ENCODE measurements around the gene COL27A1.

The COL27A1 gene

DNA sequence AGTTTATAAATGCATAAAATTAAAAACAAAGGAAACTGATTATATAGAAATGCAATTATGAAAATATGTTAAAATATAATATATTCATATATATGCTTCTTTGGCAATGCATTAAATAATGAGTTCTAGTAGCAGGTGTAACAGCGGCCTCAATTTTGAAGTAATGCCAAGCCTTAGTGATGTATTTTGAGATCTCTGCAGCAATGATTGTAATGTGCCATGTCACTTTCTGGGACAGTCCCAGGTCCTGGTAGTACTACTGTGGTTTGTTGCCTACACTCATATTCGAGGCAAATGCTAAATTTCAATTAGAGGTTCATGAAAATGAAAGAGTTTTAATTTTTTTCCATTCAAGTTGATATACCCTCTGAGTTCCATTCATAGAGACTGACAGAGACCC lies 91.7 kb downstream of the COL27A1 start:
- DNase-seq (ENCODE audit: low read depth): no peak

GRCh38 chr9:114247491-114247890 lies 92.2 kb downstream of the COL27A1 start:
- DNase-seq (ENCODE audit: low read depth): no peak

GRCh38 chr9:114248299-114248707 lies 93.0 kb downstream of the COL27A1 start:
- DNase-seq (ENCODE audit: low read depth): no peak

DNA sequence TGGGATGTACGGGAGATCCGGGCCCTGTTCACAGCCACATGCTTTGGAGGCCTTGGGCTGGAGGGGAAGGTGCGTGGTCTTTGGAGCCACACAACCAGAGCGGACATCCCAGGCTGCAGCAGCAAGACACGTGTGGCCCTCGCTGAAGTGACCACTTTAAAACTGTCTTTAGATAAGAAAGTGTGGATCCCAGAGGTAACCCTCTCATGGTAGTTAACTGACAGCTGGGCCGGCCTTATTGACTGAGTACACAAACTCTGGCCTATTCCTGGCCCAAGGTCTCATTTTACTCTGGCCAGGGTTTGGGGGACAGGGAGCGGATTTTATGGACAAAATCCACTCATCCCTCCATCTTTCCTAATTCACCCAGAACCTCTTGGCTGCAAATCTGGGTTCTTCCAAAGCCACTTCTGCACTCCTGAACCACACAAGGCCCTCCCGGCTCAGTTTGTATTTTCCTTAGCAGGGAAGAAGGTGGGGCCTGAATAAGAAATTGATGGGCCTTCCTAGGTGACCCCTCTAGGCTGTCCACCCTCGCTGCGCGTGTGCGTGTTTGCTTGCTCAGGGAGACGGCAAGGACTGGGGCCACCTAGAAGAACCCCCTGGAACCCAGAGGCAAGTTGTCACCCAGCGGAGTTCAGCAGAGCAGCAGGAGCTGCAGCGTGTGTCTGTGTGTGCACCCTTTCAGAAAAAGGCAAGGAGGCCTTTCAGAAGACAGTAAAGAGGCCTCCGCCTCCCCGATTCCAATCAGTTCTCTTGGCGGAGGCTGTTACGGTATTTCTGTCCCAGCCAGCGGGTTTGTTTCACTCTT lies 94.3 kb downstream of the COL27A1 start:
- DNase-seq (ENCODE audit: low read depth): no peak

GRCh38 chr9:114250235-114250568 lies 94.9 kb downstream of the COL27A1 start:
- DNase-seq (ENCODE audit: low read depth): no peak

GRCh38 chr9:114250648-114251047 lies 95.3 kb downstream of the COL27A1 start:
- no peak for DNase-seq (ENCODE audit: low read depth)

DNA sequence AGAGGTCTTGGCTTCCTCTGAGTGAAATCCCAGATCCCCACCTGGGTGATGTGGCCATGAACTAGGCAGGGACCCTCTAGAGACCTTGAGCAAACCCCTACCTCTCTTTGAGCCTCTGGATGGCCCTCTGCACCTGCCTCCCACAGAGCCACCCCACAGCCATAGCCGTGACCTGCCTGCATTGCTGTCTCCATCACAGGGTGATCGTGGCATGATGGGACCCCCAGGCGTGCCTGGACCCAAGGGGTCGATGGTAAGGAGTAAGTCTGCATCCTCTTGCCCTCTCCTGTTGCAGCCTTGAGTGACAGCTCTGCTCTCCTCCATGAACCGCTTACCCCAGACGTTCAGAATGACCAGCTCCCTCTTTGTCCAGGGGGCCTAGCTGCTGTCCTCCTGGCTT lies 97.1 kb downstream of the COL27A1 start:
- no peak for DNase-seq (ENCODE audit: low read depth)

DNA sequence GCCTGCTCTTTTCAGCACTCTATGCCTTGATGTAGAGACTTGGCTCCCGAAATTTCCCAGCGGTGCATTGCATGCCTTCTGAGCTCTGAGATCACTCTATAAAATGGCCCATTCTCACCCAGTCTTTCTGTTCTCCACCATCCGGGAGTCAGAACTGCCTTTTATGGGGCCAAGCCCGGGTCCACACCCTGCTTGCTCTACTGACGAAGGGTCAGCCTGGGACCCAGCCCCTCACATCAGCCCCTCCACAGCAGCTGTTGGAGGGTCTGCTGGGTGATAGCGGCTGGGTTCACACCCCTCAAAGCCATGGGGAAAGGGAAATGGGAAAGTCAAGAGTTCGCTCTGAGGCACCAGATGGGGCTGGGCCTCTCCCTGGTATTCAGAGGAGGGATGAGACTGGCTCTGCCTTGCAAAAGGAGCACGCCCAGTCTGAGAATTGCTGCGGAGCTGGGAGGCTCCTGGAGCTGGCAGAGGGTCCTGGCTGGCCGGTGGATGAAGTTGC lies 101.5 kb downstream of the COL27A1 start:
- DNase-seq (ENCODE audit: low read depth): no peak

- DNase-seq (ENCODE audit: low read depth): no peak
Measured at GRCh38 chr9:114258218-114258617, 102.9 kb downstream of the COL27A1 start.

- DNase-seq (ENCODE audit: low read depth): no peak
Measured at GRCh38 chr9:114258866-114259797, 103.8 kb downstream of the COL27A1 start.

DNA sequence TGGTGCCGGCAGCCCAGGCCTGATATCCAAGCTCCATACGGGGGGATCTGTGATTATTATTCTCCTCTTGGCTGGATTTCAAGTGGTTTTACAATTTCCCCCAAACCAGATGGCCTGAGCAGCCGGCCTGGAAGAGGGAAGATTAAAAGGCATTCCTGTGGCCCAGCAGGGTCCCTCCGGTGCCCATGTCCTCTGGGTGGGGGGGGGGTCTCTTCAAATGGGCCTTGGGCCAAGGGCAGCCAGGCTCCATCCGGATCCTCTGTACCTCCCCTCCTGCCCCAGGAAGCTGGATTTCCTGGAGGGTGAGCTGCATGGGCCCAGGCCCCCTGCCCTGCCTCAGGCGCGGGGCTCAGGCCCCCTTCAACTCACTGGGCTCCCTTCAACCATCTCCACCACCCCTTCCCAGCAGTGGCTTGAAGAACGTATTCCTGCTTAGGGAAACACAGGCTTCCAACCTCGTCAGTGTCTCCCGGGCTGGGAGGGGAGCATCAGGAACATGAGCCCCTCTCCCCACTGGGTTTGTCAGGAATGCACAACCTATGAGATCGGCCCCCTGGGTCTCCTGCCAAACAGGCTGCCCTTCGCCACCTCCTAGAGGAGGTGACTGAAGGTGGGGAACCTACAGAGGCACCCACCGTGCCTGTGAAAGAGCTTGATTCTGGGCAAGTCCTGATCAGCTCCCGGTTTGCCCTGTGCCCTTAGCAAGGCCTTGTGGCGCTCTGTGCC lies 104.6 kb downstream of the COL27A1 start:
- no peak for DNase-seq (ENCODE audit: low read depth)

- no peak for DNase-seq (ENCODE audit: low read depth)
Measured at GRCh38 chr9:114261026-114261425, 105.7 kb downstream of the COL27A1 start.

DNA sequence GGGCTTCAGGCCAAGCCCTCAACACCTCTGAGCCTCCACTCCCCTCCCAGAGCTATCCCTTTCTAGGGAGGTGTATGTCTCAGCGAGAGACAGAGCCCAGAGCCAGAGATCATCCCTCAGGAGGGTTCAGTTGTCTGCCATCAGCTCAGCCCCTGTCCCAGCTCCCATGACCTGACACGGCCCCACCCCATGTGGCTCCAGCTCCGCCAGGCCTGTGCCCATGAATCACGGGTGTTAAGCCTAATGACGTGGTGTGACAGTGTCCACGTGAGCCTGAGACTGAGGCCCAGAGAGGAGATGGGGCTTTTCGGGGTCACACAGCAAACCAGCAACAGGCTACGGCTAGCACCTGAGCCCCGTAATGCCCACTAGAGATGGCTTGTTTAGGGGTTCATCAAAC lies 106.7 kb downstream of the COL27A1 start:
- DNase-seq (ENCODE audit: low read depth): no peak

DNA sequence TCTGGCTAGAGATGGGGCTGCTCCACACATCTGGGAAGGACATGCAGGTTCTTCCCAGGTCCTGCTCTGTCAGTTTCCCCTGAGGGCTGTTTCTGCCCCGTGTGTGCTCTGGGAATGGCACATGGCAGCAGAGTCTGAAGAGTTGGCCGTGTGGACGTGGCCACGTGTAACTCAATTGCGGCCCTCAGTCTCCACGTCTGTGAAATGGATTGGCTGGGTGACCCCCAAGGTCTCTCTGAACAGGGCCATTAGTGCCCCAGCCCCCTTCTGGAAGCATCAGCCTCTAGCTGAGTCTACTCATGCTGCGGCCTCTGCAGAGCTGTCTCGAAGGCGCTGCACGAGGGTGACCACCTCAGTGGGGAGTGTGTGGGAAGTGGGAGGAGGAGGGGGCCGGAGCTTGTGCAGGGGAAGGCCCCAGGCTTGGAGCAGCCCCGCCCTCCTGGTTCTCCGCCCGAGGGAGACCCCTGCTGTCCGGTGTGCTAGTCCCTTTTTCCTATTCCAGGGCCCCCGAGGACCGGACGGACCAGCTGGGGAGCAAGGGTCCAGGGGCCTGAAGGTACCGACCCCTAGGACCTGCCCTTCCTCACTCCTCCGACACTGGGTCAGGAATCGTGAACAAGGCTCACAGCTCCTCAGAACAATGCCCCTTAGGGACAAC lies 108.6 kb downstream of the COL27A1 start:
- DNase-seq (ENCODE audit: low read depth): no peak

DNA sequence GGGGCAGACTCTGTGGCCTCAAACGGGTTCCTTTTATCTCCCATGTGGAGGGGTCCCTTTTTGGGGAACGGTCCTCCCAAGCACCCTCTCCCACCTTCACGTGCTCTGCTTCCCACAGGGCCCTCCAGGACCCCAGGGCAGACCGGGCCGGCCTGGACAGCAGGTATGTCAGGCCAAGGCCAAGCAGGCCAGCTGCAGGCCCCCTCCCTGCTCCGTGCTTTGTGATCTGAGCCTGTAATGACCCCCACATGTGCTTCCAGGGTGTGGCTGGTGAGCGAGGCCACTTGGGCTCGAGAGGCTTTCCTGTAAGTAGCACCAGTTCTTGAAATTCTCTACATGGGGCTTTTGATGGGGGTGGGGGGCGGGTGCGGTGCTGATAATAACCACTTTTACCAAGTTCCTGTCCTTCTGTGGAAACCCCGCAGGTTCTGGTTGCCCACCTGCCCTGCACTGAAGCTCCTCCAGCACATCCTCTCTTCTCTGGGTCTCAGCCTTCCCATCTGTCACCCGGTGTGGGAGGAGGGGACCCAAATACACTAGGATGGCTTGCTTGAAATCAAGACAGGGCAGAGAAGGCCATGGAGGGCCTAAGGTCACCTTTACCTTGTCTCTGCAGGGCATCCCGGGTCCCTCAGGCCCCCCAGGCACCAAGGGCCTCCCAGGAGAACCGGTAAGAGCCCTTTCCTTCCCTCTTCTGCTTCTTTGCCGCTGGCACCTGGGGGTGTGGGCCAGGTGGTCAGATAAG lies 109.6 kb downstream of the COL27A1 start:
- no peak for DNase-seq (ENCODE audit: low read depth)

DNA sequence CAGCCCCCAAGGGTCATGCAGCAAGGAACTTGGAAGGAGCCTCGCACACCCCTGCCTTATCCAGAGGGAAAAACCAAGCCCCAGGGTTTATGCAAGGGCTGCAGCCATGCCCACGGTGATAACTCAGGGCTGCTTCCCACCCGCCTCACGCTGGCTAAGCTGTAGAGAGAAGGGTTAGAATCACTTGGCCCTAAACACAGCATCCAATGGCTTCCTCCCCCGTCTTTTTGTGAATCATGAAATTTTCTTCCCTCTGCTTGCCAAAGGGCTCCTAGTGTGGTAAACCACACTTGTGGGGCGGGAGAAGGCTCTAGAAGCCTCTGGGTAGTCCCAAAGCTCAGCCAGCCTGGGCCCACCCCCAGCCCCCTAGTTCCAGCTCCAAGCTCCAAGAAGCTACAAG lies 111.6 kb downstream of the COL27A1 start:
- DNase-seq (ENCODE audit: low read depth): no peak

GRCh38 chr9:114269023-114269422 lies 113.7 kb downstream of the COL27A1 start:
- no peak for DNase-seq (ENCODE audit: low read depth)

- no peak for DNase-seq (ENCODE audit: low read depth)
Measured at GRCh38 chr9:114270120-114270975, 115.0 kb downstream of the COL27A1 start.

GRCh38 chr9:114271556-114272510 lies 116.5 kb downstream of the COL27A1 start:
- no peak for DNase-seq (ENCODE audit: low read depth)

Measured in activated gamma-delta T cell treated with anti-CD3 and anti-CD28 coated beads, Interleukin-2, amount 50 U/mL, for 16 hours (primary cell).